K562 (cell line): Measurements from ENCODE around the gene CYSRT1. TPM values are rescaled to one million over a fixed set of nuclear protein-coding genes. Genes with fewer than 3 reads are reported as not detected.

Experiments used
- BHLHE40 ChIP-seq: IDR thresholded peaks from 2 replicates; pipeline ENCODE4 v1.6.1; 2011; ENCODE audit warnings: low read length, improper control_type of control experiment
- CEBPG ChIP-seq, 3 experiments: fragments of 200-800 bp in 1 of 3; sonication (Bioruptor generic) in 1 of 3; sonication (generic) in 1 of 3; formaldehyde crosslinking in 1 of 3; IDR thresholded peaks in 2 of 3; conservative IDR thresholded peaks in 1 of 3; 2 replicates each; pipeline versions ENCODE4 v1.6.1 to v1.8.0; 2016 to 2022; ENCODE audit warnings: missing compliant biosample characterization in 2 of 3, missing genetic modification characterization in 2 of 3, mild to moderate bottlenecking in 1 of 3, missing genetic modification reagents in 1 of 3
- CREB5 ChIP-seq: fragments of 250-450 bp; sonication (Bioruptor Pico); IDR thresholded peaks from 2 replicates; pipeline ENCODE4 v1.5.0; 2020; ENCODE audit warnings: mild to moderate bottlenecking
- E2F4 ChIP-seq: sonication (generic); formaldehyde crosslinking; IDR thresholded peaks from 2 replicates; pipeline ENCODE4 v1.8.0; 2022; ENCODE audit warnings: mild to moderate bottlenecking, low read depth, missing genetic modification reagents
- ETV1 ChIP-seq: fragments of 450-650 bp; conservative IDR thresholded peaks from 2 replicates; pipeline ENCODE4 v1.6.1; 2016; ENCODE audit warnings: missing genetic modification characterization, control low read depth, low read depth, missing compliant biosample characterization
- FOXK1 ChIP-seq: sonication (generic); formaldehyde crosslinking; IDR thresholded peaks from 2 replicates; pipeline ENCODE4 v1.8.0; 2022; ENCODE audit warnings: missing genetic modification reagents, mild to moderate bottlenecking, borderline replicate concordance
- ID3 ChIP-seq, 2 experiments: fragments of 250-450 bp in 1 of 2; fragments of 450-650 bp in 1 of 2; sonication (Bioruptor Pico) in 1 of 2; IDR thresholded peaks; 2 replicates each; pipeline versions ENCODE4 v1.6.1 to v1.8.0; 2016 to 2021; ENCODE audit warnings: mild to moderate bottlenecking in 2 of 2, moderate library complexity in 2 of 2, missing compliant biosample characterization in 1 of 2, missing genetic modification characterization in 1 of 2
- JUN ChIP-seq, 2 experiments: sonication (generic) in 1 of 2; formaldehyde crosslinking in 1 of 2; IDR thresholded peaks; 2 replicates each; pipeline versions ENCODE4 v1.6.1 to v1.8.0; 2012 to 2022; ENCODE audit warnings: borderline replicate concordance in 2 of 2, mild to moderate bottlenecking in 2 of 2, improper control_type of control experiment in 1 of 2, low read depth in 1 of 2, low read length in 1 of 2, missing genetic modification reagents in 1 of 2
- MNT ChIP-seq, 2 experiments: fragments of 450-650 bp; conservative IDR thresholded peaks; 2 replicates each; pipeline ENCODE4 v1.6.1; 2017; ENCODE audit warnings: mild to moderate bottlenecking in 2 of 2, moderate library complexity in 2 of 2
- NCOA4 ChIP-seq: fragments of 450-650 bp; IDR thresholded peaks from 2 replicates; pipeline ENCODE4 v1.6.1; 2018; ENCODE audit warnings: mild to moderate bottlenecking; ENCODE audit not compliant: partially characterized antibody
- POLR2G ChIP-seq: fragments of 200-400 bp; formaldehyde crosslinking; IDR thresholded peaks from 2 replicates; pipeline ENCODE4 v1.6.1; 2017; ENCODE audit warnings: low read depth, mild to moderate bottlenecking, antibody characterized with exemption, low read length, moderate library complexity
- RFX5 ChIP-seq: IDR thresholded peaks from 2 replicates; pipeline ENCODE4 v1.6.1; 2011; ENCODE audit warnings: low read depth, mild to moderate bottlenecking, improper control_type of control experiment, low read length
- SMAD3 ChIP-seq: fragments of 450-650 bp; formaldehyde crosslinking; conservative IDR thresholded peaks from 2 replicates; pipeline ENCODE4 v1.4.0; 2020; ENCODE audit warnings: mild to moderate bottlenecking
- STAG1 ChIP-seq: sonication (generic); formaldehyde crosslinking; IDR thresholded peaks from 2 replicates; pipeline ENCODE4 v1.5.0; 2020; ENCODE audit warnings: missing genetic modification reagents, borderline replicate concordance
- ZBTB9 ChIP-seq: fragments of 450-650 bp; formaldehyde crosslinking; IDR thresholded peaks from 2 replicates; pipeline ENCODE4 v1.4.0; 2020; ENCODE audit warnings: mild to moderate bottlenecking, moderate library complexity
- ZFP36 ChIP-seq: fragments of 150-350 bp; IDR thresholded peaks from 2 replicates; pipeline ENCODE4 v1.6.1; 2018; ENCODE audit warnings: low read length, low read depth; ENCODE audit not compliant: partially characterized antibody
- ZNF311 ChIP-seq: fragments of 250-450 bp; sonication (Bioruptor Pico); IDR thresholded peaks from 2 replicates; pipeline ENCODE4 v1.4.0; 2020; ENCODE audit warnings: mild to moderate bottlenecking, moderate library complexity
- ZNF41 ChIP-seq: fragments of 250-450 bp; sonication (Bioruptor Pico); conservative IDR thresholded peaks from 2 replicates; pipeline ENCODE4 v1.4.0; 2020; ENCODE audit warnings: mild to moderate bottlenecking
- polyA plus RNA-seq, 8 experiments: library from polyadenylated mRNA; depleted of rRNA in 4 of 8; stranded (reverse) in 5 of 8; unstranded in 3 of 8; fragments of >200 nt; fragmentation: Nextera tagmentation in 2 of 8; fragmentation: Illumina TruSeq in 1 of 8; extraction: Ambion mirVana in 2 of 8; extraction: Trizol in 1 of 8; gene quantifications; 2 replicates each; pipeline versions ENCODE4 v1.2.1 to v1.2.3, GENCODE V29; 2011 to 2014; ENCODE audit warnings: inconsistent platforms in 1 of 8, missing spikeins in 1 of 8
- total RNA-seq, 7 experiments: library from RNA; depleted of rRNA in 6 of 7; stranded (reverse); fragments of >200 nt in 6 of 7; fragmentation: Illumina TruSeq in 2 of 7; extraction: Trizol in 2 of 7; gene quantifications; 2 replicates each; pipeline versions ENCODE4 v1.2.1 to v1.2.3, GENCODE V29; 2011 to 2021; ENCODE audit warnings: low replicate concordance in 1 of 7

CYSRT1 gene
- total and polyA plus RNA-seq, 9 of the 15 experiments (the other 6 are each of a cell fraction or from before 2014, with no cell fraction given) = 0.04 to 1.4 (median 0.42) TPM; not detected in 3

- no peak for TF ChIP-seq BHLHE40
- no peak for TF ChIP-seq CEBPG (CRISPR knock-in tag; IDR thresholded peaks at IDR 0.05)
- TF ChIP-seq CEBPG (tag; conservative IDR thresholded peaks at IDR 0.05 in 1 of 2, IDR thresholded peaks at IDR 0.05 in 1 of 2) = no peak
- no peak for TF ChIP-seq NCOA4
- peak; percentile 86 for TF ChIP-seq STAG1 (CRISPR knock-in tag)
- TF ChIP-seq E2F4 (CRISPR knock-in tag) = no peak
- TF ChIP-seq ETV1 = no peak
- TF ChIP-seq ZFP36 = peak; percentile 97
- no peak for TF ChIP-seq FOXK1 (CRISPR knock-in tag)
- TF ChIP-seq JUN (IDR thresholded peaks at IDR 0.05; ENCODE audit: borderline replicate concordance, low read depth, low read length) = 0 out of 2 replicates have a peak, but pooled peaks have one; percentile 8
- no peak for TF ChIP-seq JUN (CRISPR knock-in tag; IDR thresholded peaks at IDR 0.05; ENCODE audit: borderline replicate concordance)
- TF ChIP-seq ZBTB9 = peak; percentile 89; the same call in 1 of the 2 replicates
- no peak for TF ChIP-seq ZNF41 (CRISPR knock-in tag)
- no peak for TF ChIP-seq CREB5
- peak; percentile 48; the same call in 1 of the 2 replicates for TF ChIP-seq POLR2G
- no peak for TF ChIP-seq ZNF311 (CRISPR knock-in tag)
- TF ChIP-seq MNT (conservative IDR thresholded peaks at IDR 0.05) = 0 out of 4 replicates have a peak, but pooled peaks of 1 of the 2 experiments have one; percentile 37
- no peak for TF ChIP-seq ID3 (CRISPR knock-in tag; IDR thresholded peaks at IDR 0.05)
- 0 out of 2 replicates have a peak, but pooled peaks have one; percentile 14 for TF ChIP-seq ID3 (tag; IDR thresholded peaks at IDR 0.05)
- no peak for TF ChIP-seq RFX5
- no peak for TF ChIP-seq SMAD3 (CRISPR knock-in tag)
Observed at GRCh38 chr9:137227054-137227852, 2.3 kb downstream of the CYSRT1 start, which contains the start of gene RNF224 (continued).
